Heart right ventricle (tissue), 16 donors: ENCODE measurements around the gene BMS1. TPM values are rescaled to one million over a fixed set of nuclear protein-coding genes. Genes with fewer than 3 reads are reported as not detected.

Source experiments
- ATAC-seq, 8 donors: fragments of 200-7000 bp; cut with Tn5 transposase; one replicate each; pipeline ENCODE4 v1.9.1; 2020; ENCODE audit warnings: mild to moderate bottlenecking in 8 of 8, moderate library complexity in 8 of 8, moderate number of reproducible peaks in 1 of 8
- DNase-seq, 2 donors: peaks; one replicate each; pipeline ENCODE4 v3.0.0-alpha.2; 2020
- H3K27ac ChIP-seq, 10 donors: fragments of 200-600 bp; sonication (generic) in 2 of 10; one replicate each; pipeline versions ENCODE4 v1.5.0 to v1.8.0; 2020 to 2022; ENCODE audit warnings: mild to moderate bottlenecking in 3 of 10
- H3K27me3 ChIP-seq, 7 donors: fragments of 200-600 bp; one replicate each; pipeline ENCODE4 v1.8.0; 2021 to 2022; ENCODE audit warnings: mild to moderate bottlenecking in 2 of 7
- H3K36me3 ChIP-seq, 9 donors: fragments of 200-600 bp; sonication (generic) in 1 of 9; one replicate each; pipeline versions ENCODE4 v1.5.0 to v1.8.0; 2020 to 2022; ENCODE audit warnings: mild to moderate bottlenecking in 2 of 9
- H3K4me1 ChIP-seq, 9 donors: fragments of 200-600 bp; sonication (generic) in 1 of 9; one replicate each; pipeline versions ENCODE4 v1.5.0 to v1.8.0; 2020 to 2022; ENCODE audit warnings: mild to moderate bottlenecking in 4 of 9
- H3K4me3 ChIP-seq, 10 donors: fragments of 200-600 bp; sonication (generic) in 2 of 10; one replicate each; pipeline versions ENCODE4 v1.5.0 to v1.8.0; 2020 to 2022; ENCODE audit warnings: mild to moderate bottlenecking in 7 of 10, moderate library complexity in 2 of 10
- H3K9me3 ChIP-seq, 11 donors: fragments of 200-600 bp in 10 of 11; sonication (generic) in 2 of 11; one replicate each; pipeline versions ENCODE4 v1.5.0 to v1.8.0; 2013 to 2022; ENCODE audit warnings: mild to moderate bottlenecking in 2 of 11, control low read depth in 1 of 11, moderate library complexity in 1 of 11
- WGBS, 2 donors: extraction: QIAGEN DNeasy Blood & Tissue Kit; methylation state at CpG; one replicate each; pipeline ENCODE4 v1.1.7; 2013; ENCODE audit warnings: inconsistent platforms in 1 of 2; 5-methylcytosine and 5-hydroxymethylcytosine counted together
- intact Hi-C, 10 donors: fragments of 100-400 bp; cut with DNase I; formaldehyde crosslinking; loops; one replicate each; pipeline versions ENCODE4 v1.11.1 to v1.14.2; 2022
- polyA plus RNA-seq, 2 donors: library from polyadenylated mRNA; stranded (reverse); fragments of 200-250 nt; gene quantifications; one replicate each; pipeline ENCODE4 v1.2.3, GENCODE V29; 2013
- total RNA-seq, 10 donors: library from RNA; stranded (reverse); fragmentation: NEBNext Ultra II Directional in 3 of 10; extraction: Animal tissue kit (Norgen Biotek cat#: 25700) in 3 of 10; gene quantifications; one replicate each; pipeline versions ENCODE4 v1.2.1 to v1.2.4, GENCODE V29; 2021 to 2023
- TF ChIP-seq, protein P1 (sequence below), 9 donors: fragments of 200-600 bp; sonication (generic) in 2 of 9; IDR thresholded peaks; one replicate each; pipeline versions ENCODE4 v1.5.0 to v1.8.0; 2021 to 2022; ENCODE audit warnings: antibody characterized with exemption in 9 of 9, mild to moderate bottlenecking in 5 of 9, moderate library complexity in 1 of 9
- donor health status: Arrhythmogenic right ventricular cardiomyopathy.
- donor health status: ischemic (EF 13 %, LVEDD 7.1; RV severe dilation, severe dysfunction).
- donor health status: healthy with polysubstance abuse.
- donor health status: DM: no; HTN: yes; CAD: no.
- donor health status: DM: no; HTN: no; CAD: no.
- donor health status: ischemic (EF 25% LVEDD 6.9; RV normal size, moderate dysfunction).
- donor health status: ischemic (EF 25% LVEDD 5.7; RV mildly dilated, moderate dysfunction).
- donor health status: healthy.
- donor health status: DM: yes; HTN: yes; CAD: no.
- donor health status: Ischemic cardiomyopathy.
- donor health status: ischemic (EF 35%, LVEDD 5.7; RV mildly dilated, moderate dysfunction).
- donor health status: nonischemic (EF 11% LVEDD 7.7; RV severe dilation, severe dysfunction).
- donor health status: DM: yes; HTN: yes; CAD: no.
- donor health status: PGD.
- donor health status: ischemic (EF 29% LVEDD 5.4; RV normal size, mild dysfunction).
- donor health status: nonischemic (EF 23%, LVEDD 6.1; RV moderate dilation, normal function).

The BMS1 gene
- total and polyA plus RNA-seq, 12 donors = 8.0 to 16.5 (median 13.2) TPM

DNA sequence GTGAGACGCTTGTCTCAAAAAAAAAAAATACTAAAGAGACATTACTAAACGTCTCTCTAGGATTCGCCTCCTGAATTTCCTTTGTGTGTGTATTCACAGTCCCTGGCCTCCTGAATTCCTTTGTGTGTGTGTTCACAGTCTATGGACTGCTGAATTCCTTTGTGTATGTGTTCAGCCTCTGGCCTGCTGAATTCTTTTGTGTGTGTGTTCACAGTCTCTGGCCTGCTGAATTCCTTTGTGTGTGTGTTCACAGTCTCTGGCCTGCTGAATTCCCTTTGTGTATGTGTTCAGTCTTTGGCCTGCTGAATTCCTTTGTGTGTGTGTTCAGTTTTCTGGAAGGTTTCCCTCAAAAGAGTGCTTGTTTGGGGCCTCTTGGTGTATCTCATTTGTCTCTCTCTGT, 8.2 kb downstream of the BMS1 start:
- intact Hi-C loops = no loop called here
- no peak overlapping the region for H3K4me3 ChIP-seq
- ATAC-seq = no peak

DNA sequence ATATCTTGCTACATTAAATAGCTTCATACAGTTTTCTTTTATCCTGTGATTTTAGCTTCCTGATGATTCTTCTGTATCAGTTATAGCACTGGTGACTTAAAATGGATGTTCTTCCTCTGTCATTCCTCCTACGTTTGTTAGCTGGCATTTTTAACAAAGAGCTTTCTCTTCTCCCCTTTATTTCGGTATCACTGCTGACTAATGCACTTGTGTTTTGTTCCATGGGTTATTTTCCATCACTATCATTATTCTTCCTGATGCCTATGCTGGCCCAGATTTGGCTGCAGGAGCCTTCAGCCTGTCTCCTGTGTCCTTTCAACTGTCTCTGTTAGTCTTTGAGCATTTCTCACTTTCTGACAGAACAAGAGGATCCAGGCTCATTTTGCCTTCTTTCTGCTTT, 13.1 kb downstream of the BMS1 start:
- no peak for DNase-seq
- TF ChIP-seq, protein P1, sequence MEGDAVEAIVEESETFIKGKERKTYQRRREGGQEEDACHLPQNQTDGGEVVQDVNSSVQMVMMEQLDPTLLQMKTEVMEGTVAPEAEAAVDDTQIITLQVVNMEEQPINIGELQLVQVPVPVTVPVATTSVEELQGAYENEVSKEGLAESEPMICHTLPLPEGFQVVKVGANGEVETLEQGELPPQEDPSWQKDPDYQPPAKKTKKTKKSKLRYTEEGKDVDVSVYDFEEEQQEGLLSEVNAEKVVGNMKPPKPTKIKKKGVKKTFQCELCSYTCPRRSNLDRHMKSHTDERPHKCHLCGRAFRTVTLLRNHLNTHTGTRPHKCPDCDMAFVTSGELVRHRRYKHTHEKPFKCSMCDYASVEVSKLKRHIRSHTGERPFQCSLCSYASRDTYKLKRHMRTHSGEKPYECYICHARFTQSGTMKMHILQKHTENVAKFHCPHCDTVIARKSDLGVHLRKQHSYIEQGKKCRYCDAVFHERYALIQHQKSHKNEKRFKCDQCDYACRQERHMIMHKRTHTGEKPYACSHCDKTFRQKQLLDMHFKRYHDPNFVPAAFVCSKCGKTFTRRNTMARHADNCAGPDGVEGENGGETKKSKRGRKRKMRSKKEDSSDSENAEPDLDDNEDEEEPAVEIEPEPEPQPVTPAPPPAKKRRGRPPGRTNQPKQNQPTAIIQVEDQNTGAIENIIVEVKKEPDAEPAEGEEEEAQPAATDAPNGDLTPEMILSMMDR (IDR thresholded peaks at IDR 0.05) = no peak
- Histone ChIP-seq H3K27me3 (no peaks in the 10 kb centered on the region), H3K4me3 (no peak overlapping the region), H3K36me3 (peaks cover 0 to 100% (median 87%) of the 10 kb centered on the region in 9 donors), H3K9me3 (no peaks in the 10 kb centered on the region), H3K4me1 (no peaks in the 10 kb centered on the region), H3K27ac (no peak overlapping the region)
- 83 to 87% methylated on average over 2 of the region's 2 CpGs for WGBS, 2 donors
- ATAC-seq = no peak
- intact Hi-C loops = no loop called here

More for the DNA sequence above, 8.2 kb downstream of the BMS1 start:
- Histone ChIP-seq H3K36me3 (peaks cover 0 to 100% (median 74%) of the 10 kb centered on the region in 9 donors), H3K27me3 (no peaks in the 10 kb centered on the region), H3K9me3 (no peaks in the 10 kb centered on the region), H3K4me1 (no peaks in the 10 kb centered on the region), H3K27ac (no peak overlapping the region)
- DNase-seq = no peak
- TF ChIP-seq, protein P1 (IDR thresholded peaks at IDR 0.05) = no peak
- 82 to 90% methylated on average over 3 of the region's 3 CpGs for WGBS, 2 donors

DNA sequence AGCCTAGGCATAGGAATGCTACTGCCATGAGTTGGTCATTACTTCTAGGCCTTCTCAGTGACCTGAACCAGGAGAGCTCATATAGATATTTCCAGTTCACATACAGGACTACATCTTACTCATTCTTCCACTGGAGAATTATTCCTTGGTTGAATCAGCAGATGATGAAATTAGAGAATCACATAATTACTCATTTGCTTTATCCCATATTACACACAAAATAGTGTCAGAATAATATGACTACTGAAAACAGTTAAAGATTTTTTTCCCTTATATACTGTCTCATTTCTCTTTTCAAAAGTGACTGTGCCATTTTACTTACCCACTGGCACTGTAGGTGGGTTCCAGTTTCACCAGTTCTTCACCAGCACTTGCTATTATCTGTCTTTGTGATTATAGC, 18.5 kb downstream of the BMS1 start:
- Histone ChIP-seq H3K9me3 (no peaks in the 10 kb centered on the region), H3K36me3 (peaks cover 0 to 100% (median 71%) of the 10 kb centered on the region in 9 donors), H3K4me1 (no peaks in the 10 kb centered on the region), H3K4me3 (no peak overlapping the region), H3K27ac (no peak overlapping the region), H3K27me3 (no peaks in the 10 kb centered on the region)
- intact Hi-C loops = no loop called here
- TF ChIP-seq, protein P1 (IDR thresholded peaks at IDR 0.05) = no peak
- no peak for DNase-seq
- no peak for ATAC-seq

DNA sequence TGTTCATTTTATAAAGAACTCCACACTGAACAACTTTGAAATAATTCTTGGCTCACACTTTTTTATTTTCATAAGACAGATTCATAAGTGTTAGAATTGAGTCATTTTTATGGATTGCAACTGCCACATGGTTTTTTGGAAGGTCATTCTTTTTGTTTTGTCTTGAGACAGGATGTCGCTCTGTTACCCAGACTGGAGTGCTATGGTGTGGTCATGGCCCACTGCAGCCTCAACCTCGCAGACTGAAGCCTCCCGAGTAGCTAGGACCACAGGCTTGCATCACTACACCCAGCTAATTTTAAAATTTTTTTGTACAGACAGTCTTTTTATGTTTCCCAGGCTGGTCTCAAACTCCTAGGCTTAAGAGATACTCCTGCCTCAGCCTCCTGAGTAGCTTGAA, 20.3 kb downstream of the BMS1 start:
- Histone ChIP-seq H3K27me3 (no peaks in the 10 kb centered on the region), H3K27ac (no peak overlapping the region), H3K4me1 (no peaks in the 10 kb centered on the region), H3K9me3 (no peaks in the 10 kb centered on the region), H3K36me3 (peaks cover 0 to 100% (median 53%) of the 10 kb centered on the region in 9 donors), H3K4me3 (no peak overlapping the region)
- TF ChIP-seq, protein P1 (IDR thresholded peaks at IDR 0.05) = no peak
- 91 to 95% methylated on average over 3 of the region's 3 CpGs for WGBS, 2 donors
- no peak for DNase-seq
- ATAC-seq = no peak
- intact Hi-C loops = no loop called here
